Tibial artery (tissue), 4 donors: ENCODE results near the gene MAP3K1.
"Not testable (repeated sequence)": the region's sequence is repeated elsewhere in the genome, so short reads cannot be mapped to it uniquely, and the experiment has no call there.

Experiments used
- DNase-seq, 2 donors: peaks; one replicate each; pipeline ENCODE4 v3.0.0-alpha.2; 2019
- H3K27ac ChIP-seq, 2 donors: fragments of 200-600 bp; sonication (generic) in 1 of 2; 1 replicate in 1 of 2; 2 replicates in 1 of 2; pipeline ENCODE4 v1.5.1; 2018 to 2019; ENCODE audit warnings: mild to moderate bottlenecking in 1 of 2
- H3K27me3 ChIP-seq, 2 donors: fragments of 200-600 bp; sonication (generic) in 1 of 2; one replicate each; pipeline versions ENCODE4 v1.5.1 to v1.6.0; 2016 to 2019
- H3K36me3 ChIP-seq, 3 donors: fragments of 200-600 bp; sonication (generic) in 2 of 3; one replicate each; pipeline ENCODE4 v1.5.1; 2016 to 2019; ENCODE audit warnings: mild to moderate bottlenecking in 2 of 3
- H3K4me1 ChIP-seq, 4 donors: fragments of 200-600 bp; sonication (generic) in 2 of 4; 1 replicate in 3 of 4; 2 replicates in 1 of 4; pipeline ENCODE4 v1.5.1; 2016 to 2019
- H3K4me3 ChIP-seq, 2 donors: fragments of 200-600 bp; sonication (generic) in 1 of 2; 1 replicate in 1 of 2; 2 replicates in 1 of 2; pipeline ENCODE4 v1.5.1; 2018 to 2019; ENCODE audit warnings: mild to moderate bottlenecking in 2 of 2
- H3K9me3 ChIP-seq, 3 donors: fragments of 200-600 bp; sonication (generic) in 1 of 3; one replicate each; pipeline ENCODE4 v1.5.1; 2016 to 2019
- CTCF ChIP-seq, 2 experiments: fragments of 200-600 bp in 1 of 2; fragments of 450-650 bp in 1 of 2; IDR thresholded peaks; one replicate each; pipeline ENCODE4 v1.5.1; 2017 to 2019; ENCODE audit warnings: antibody characterized with exemption in 2 of 2, mild to moderate bottlenecking in 1 of 2, moderate library complexity in 1 of 2
- intact Hi-C: fragments of 100-400 bp; cut with DNase I; formaldehyde crosslinking; loops from one replicate; pipeline ENCODE4 v1.15.0; 2023; ENCODE audit warnings: low total_unique reads

MAP3K1 gene

GRCh38 chr5:56816546-56817081, 1.3 kb downstream of the MAP3K1 start:
- TF ChIP-seq CTCF (IDR thresholded peaks at IDR 0.05), result no peak
- Histone ChIP-seq H3K9me3 (no peaks in the 10 kb centered on the region), H3K4me3 (peak overlapping the region; percentile 62 to 91), H3K27me3 (no peaks in the 10 kb centered on the region), H3K4me1 (peaks cover 0 to 34% (median 5%) of the 10 kb centered on the region in 4 donors), H3K36me3 (no peaks in the 10 kb centered on the region), H3K27ac (peak overlapping the region; percentile 82 to 85)
- intact Hi-C loops, result loop anchor here (5.0 to 10.0 kb wide), 3 partner anchors 91 to 822 kb away; partner anchors contain the start of genes IL6ST and SETD9
- peak; percentile 50 to 73 for DNase-seq

DNA sequence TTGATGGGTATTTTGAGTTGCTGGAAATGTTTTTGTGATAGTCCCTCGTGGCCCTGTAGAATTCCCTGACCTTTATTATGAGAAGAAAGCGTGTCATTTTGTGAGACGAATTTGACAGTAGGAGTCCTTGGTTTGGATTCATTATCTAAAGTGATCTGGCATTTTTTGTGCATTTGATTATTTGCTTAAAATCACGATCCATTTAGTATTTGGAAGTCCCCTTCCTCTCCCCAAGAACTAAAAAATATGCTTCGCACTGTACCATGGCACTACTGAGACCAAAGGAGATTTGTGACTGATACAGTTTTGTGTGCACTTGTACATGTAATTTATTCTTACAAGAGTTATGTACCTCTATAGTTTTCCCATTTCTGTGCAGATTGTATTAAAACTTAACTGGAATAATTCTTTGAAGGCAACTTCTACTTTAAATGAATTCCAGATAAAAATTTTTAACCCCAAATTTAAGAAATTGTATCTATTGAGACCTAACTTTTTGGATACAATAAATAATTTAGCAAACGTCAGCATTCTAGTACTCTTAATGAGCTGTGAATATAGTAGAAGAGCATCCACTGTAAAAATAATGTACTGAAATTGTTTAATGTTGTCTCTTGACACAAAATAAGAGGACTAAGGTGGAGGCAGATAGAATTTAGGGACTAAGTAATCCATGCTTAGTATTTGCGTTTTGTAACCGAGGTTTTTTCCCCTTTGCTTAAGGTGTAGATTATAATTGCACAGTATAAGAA, 2.1 kb downstream of the MAP3K1 start:
- Histone ChIP-seq H3K36me3 (no peaks in the 10 kb centered on the region), H3K4me3 (peak overlapping the region; percentile 62 to 91), H3K9me3 (no peaks in the 10 kb centered on the region), H3K27ac (peak overlapping the region; percentile 82 to 85), H3K27me3 (no peaks in the 10 kb centered on the region), H3K4me1 (peaks cover 0 to 34% (median 5%) of the 10 kb centered on the region in 4 donors)
- no peak for DNase-seq
- no peak for TF ChIP-seq CTCF (IDR thresholded peaks at IDR 0.05)
- intact Hi-C loops, result loop anchor here (5.0 to 10.0 kb wide), 3 partner anchors 90 to 823 kb away; partner anchors contain the start of genes IL6ST and SETD9

GRCh38 chr5:56818450-56819037, 3.2 kb downstream of the MAP3K1 start:
- intact Hi-C loops, result loop anchor here (5.0 to 10.0 kb wide), 3 partner anchors 89 to 824 kb away; partner anchors contain the start of genes IL6ST and SETD9
- no peaks in the 10 kb centered on the region for H3K36me3 ChIP-seq
- no peaks in the 10 kb centered on the region for H3K9me3 ChIP-seq
- no peak overlapping the region for H3K27ac ChIP-seq
- no peak for TF ChIP-seq CTCF (IDR thresholded peaks at IDR 0.05)
- H3K4me3 ChIP-seq, result peak overlapping the region; percentile 14 to 24
- H3K4me1 ChIP-seq, result peaks cover 0 to 44% (median 5%) of the 10 kb centered on the region in 4 donors
- no peak for DNase-seq
- H3K27me3 ChIP-seq, result no peaks in the 10 kb centered on the region

GRCh38 chr5:56819060-56819881, 3.9 kb downstream of the MAP3K1 start:
- Histone ChIP-seq H3K36me3 (no peaks in the 10 kb centered on the region), H3K27ac (no peak overlapping the region), H3K9me3 (no peaks in the 10 kb centered on the region), H3K4me1 (peaks cover 0 to 47% (median 3%) of the 10 kb centered on the region in 4 donors), H3K4me3 (peak overlapping the region; percentile 14 to 24), H3K27me3 (no peaks in the 10 kb centered on the region)
- no peak for DNase-seq
- intact Hi-C loops, result loop anchor here (5.0 to 10.0 kb wide), 3 partner anchors 88 to 824 kb away; partner anchors contain the start of genes IL6ST and SETD9
- TF ChIP-seq CTCF (IDR thresholded peaks at IDR 0.05), result no peak

GRCh38 chr5:56821868-56822267, 6.5 kb downstream of the MAP3K1 start:
- intact Hi-C loops, H3K27ac ChIP-seq, H3K27me3 ChIP-seq, H3K4me3 ChIP-seq, H3K9me3 ChIP-seq, H3K36me3 ChIP-seq, DNase-seq: not testable (repeated sequence)
- H3K4me1 ChIP-seq, result peaks cover 0 to 58% (median 4%) of the 10 kb centered on the region in 4 donors
